ENCODE data around the gene BMPR2. TPM values are rescaled to one million over a fixed set of nuclear protein-coding genes. Genes with fewer than 3 reads are reported as not detected.
"Not testable (repeated sequence)": the region's sequence is repeated elsewhere in the genome, so short reads cannot be mapped to it uniquely, and the experiment has no call there.

Gene BMPR2
- total and polyA plus RNA-seq, 2 of the 4 experiments (the other 2 are of a cell fraction) = 17.0 to 30.1 TPM

DNA sequence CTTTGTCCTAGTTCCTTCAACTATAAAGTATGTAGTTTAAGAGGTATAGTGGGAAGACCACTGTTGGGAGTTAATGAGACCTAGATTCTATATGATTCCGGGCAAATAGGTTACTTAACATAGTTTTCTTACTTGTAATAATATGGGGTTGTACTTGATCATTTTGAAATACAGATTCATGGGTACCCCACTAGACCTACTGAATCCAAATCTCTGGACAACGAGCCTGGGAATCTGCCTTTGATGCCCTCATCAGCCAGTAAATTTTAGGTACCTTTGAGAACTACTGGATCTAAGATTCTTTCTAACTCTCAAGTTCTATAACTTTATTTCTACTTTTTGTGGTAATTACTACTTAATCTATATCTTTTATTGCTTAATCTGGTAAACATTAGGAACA lies 6.6 kb downstream of the BMPR2 start:
- Histone ChIP-seq H4K91ac (ENCODE audit: insufficient read depth, low read depth, low read length) (no peak overlapping the region), H3K27me3 (ENCODE audit: control insufficient read depth, insufficient read depth, low read length) (no peaks in the 10 kb centered on the region), H4K20me1 (ENCODE audit: insufficient read depth, low read length) (peaks cover 59% of the 10 kb centered on the region), H3K9me1 (ENCODE audit: insufficient read depth, low read length) (peaks cover 5% of the 10 kb centered on the region), H3K9ac (ENCODE audit: low read depth, low read length) (no peak overlapping the region), H2BK120ac (ENCODE audit: low read depth, low read length) (no peak overlapping the region), H3K4me1 (ENCODE audit: control insufficient read depth, insufficient read depth, low read length) (peaks cover 6% of the 10 kb centered on the region), H2AK9ac (replicated peaks; ENCODE audit: low read depth, low read length, poor library complexity) (no peak overlapping the region), H4K8ac (ENCODE audit: low read depth in 2 of 2, low read length in 2 of 2) (no peak overlapping the region), H3K14ac (replicated peaks; ENCODE audit: low read depth, low read length) (no peak overlapping the region), H3K56ac (ENCODE audit: extremely low read depth, insufficient read depth, low read length) (no peak overlapping the region), H2AFZ (replicated peaks; ENCODE audit: low read length, poor library complexity) (no peak overlapping the region), H2AK5ac (ENCODE audit: low read depth, low read length) (no peak overlapping the region), H3K23ac (ENCODE audit: low read depth, low read length) (peak overlapping the region; percentile 55; the same call in 1 of the 2 replicates), H3K18ac (ENCODE audit: low read depth, low read length) (no peak overlapping the region), H3K9me3 (ENCODE audit: control insufficient read depth, insufficient read depth, low read length) (no peaks in the 10 kb centered on the region), H2BK20ac (ENCODE audit: low read depth, low read length) (no peak overlapping the region), H3K36me3 (ENCODE audit: control insufficient read depth, insufficient read depth, low read length) (no peaks in the 10 kb centered on the region), H4K5ac (ENCODE audit: low read depth, low read length) (no peak overlapping the region), H3K27ac (ENCODE audit: insufficient read depth, low read length) (no peak overlapping the region), H3K4me3 (ENCODE audit: insufficient read depth, low read depth, low read length) (no peak overlapping the region), H3K79me1 (ENCODE audit: low read depth in 1 of 2, low read length in 2 of 2) (peaks cover 5 to 40% of the 10 kb centered on the region in 2 experiments; a peak in 3 of 4 replicates), H2BK5ac (ENCODE audit: low read depth, low read length, poor library complexity, severe bottlenecking) (peak overlapping the region; percentile 22), H2BK15ac (ENCODE audit: low read depth, low read length) (no peak overlapping the region; the same call in 2 of the 3 replicates), H3K4ac (ENCODE audit: low read depth, low read length) (no peak overlapping the region), H3K4me2 (ENCODE audit: low read depth, low read length) (no peak overlapping the region)
- POLR2A ChIA-PET (ENCODE audit: unreplicated experiment) = no interaction called here
- dilution Hi-C loops (cut with HindIII; ENCODE audit: low sequenced_read_pairs, unreplicated experiment) = no loop called here
- no peak for DNase-seq
- TF ChIP-seq SMC3 (IDR thresholded peaks at IDR 0.05; ENCODE audit: low read depth, low read length) = no peak
- TF ChIP-seq POLR2A (IDR thresholded peaks at IDR 0.05; ENCODE audit: low read depth, low read length) = no peak
- no peak for TF ChIP-seq CEBPB (IDR thresholded peaks at IDR 0.05; ENCODE audit: low read depth, low read length)
- no peak for TF ChIP-seq RAD21 (IDR thresholded peaks at IDR 0.05; ENCODE audit: low read length)
- TF ChIP-seq NFE2L2 (IDR thresholded peaks at IDR 0.05; ENCODE audit: low read depth, low read length) = no peak
- WGBS, 2 experiments (ENCODE audit: extremely low coverage in 2 of 2, insufficient read length in 1 of 2) = no CpG with 5 or more reads among the region's 2 CpGs
- ATAC-seq (ENCODE audit: low read depth) = no peak
- no TSS peak for BruUV-seq (replicated peaks)
- in situ Hi-C loops (cut with MboI; ENCODE audit: low sequenced_read_pairs) = no loop called here
- CTCF ChIA-PET = no interaction called here
- intact Hi-C loops (cut with micrococcal nuclease) = no loop called here

DNA sequence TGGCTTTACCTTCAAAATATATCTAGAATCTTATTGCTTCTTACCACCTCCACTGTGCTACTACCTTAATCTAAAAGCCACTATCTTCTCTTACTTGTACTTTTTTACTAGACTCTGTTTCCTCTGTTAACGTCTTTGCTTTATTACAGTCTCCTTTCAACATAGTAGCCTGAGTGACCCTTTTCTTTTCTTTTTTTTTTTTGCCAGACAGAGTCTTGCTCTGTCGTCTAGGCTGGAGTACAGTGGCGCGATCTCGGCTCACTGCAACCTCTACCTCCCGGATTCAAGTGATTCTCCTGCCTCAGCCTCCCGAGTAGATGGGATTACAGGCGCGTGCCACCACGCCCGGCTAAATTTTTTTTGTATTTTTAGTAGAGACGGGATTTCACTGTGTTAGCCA lies 10.4 kb downstream of the BMPR2 start:
- H4K91ac ChIP-seq (ENCODE audit: insufficient read depth, low read depth, low read length); DNase-seq; H4K5ac ChIP-seq (ENCODE audit: low read depth, low read length); H3K9ac ChIP-seq (ENCODE audit: low read depth, low read length); H3K36me3 ChIP-seq (ENCODE audit: control insufficient read depth, insufficient read depth, low read length); H2AK9ac ChIP-seq (replicated peaks; ENCODE audit: low read depth, low read length, poor library complexity); H3K4ac ChIP-seq (ENCODE audit: low read depth, low read length); H2AFZ ChIP-seq (replicated peaks; ENCODE audit: low read length, poor library complexity); H3K9me3 ChIP-seq (ENCODE audit: control insufficient read depth, insufficient read depth, low read length); intact Hi-C loops (cut with micrococcal nuclease); H3K4me3 ChIP-seq (ENCODE audit: insufficient read depth, low read depth, low read length); CTCF ChIA-PET; H2AK5ac ChIP-seq (ENCODE audit: low read depth, low read length); H2BK15ac ChIP-seq (ENCODE audit: low read depth, low read length); POLR2A ChIA-PET (ENCODE audit: unreplicated experiment); H2BK5ac ChIP-seq (ENCODE audit: low read depth, low read length, poor library complexity, severe bottlenecking); H2BK120ac ChIP-seq (ENCODE audit: low read depth, low read length); H3K14ac ChIP-seq (replicated peaks; ENCODE audit: low read depth, low read length); dilution Hi-C loops (cut with HindIII; ENCODE audit: low sequenced_read_pairs, unreplicated experiment); BruUV-seq (replicated peaks); H3K23ac ChIP-seq (ENCODE audit: low read depth, low read length); H3K4me1 ChIP-seq (ENCODE audit: control insufficient read depth, insufficient read depth, low read length); H3K56ac ChIP-seq (ENCODE audit: extremely low read depth, insufficient read depth, low read length); H4K8ac ChIP-seq (ENCODE audit: low read depth in 2 of 2, low read length in 2 of 2); H2BK20ac ChIP-seq (ENCODE audit: low read depth, low read length); in situ Hi-C loops (cut with MboI; ENCODE audit: low sequenced_read_pairs); H3K9me1 ChIP-seq (ENCODE audit: insufficient read depth, low read length); H3K27ac ChIP-seq (ENCODE audit: insufficient read depth, low read length); ATAC-seq (ENCODE audit: low read depth); H3K18ac ChIP-seq (ENCODE audit: low read depth, low read length); H3K4me2 ChIP-seq (ENCODE audit: low read depth, low read length); H3K27me3 ChIP-seq (ENCODE audit: control insufficient read depth, insufficient read depth, low read length): not testable (repeated sequence)
- H4K20me1 ChIP-seq (ENCODE audit: insufficient read depth, low read length) = peaks cover 42% of the 10 kb centered on the region
- H3K79me1 ChIP-seq (ENCODE audit: low read depth in 1 of 2, low read length in 2 of 2) = peaks cover 5 to 48% of the 10 kb centered on the region in 2 experiments; a peak in 3 of 4 replicates
- 100% methylated on average over 2 of the region's 12 CpGs; no CpG with 5 or more reads in 1 of the 2 experiments for WGBS, 2 experiments (ENCODE audit: extremely low coverage in 2 of 2, insufficient read length in 1 of 2)
